ENCODE data around the gene UNC13B. TPM values are rescaled to one million over a fixed set of nuclear protein-coding genes. Genes with fewer than 3 reads are reported as not detected.

Gene UNC13B
- total and polyA plus RNA-seq, 9 of the 15 experiments (the other 6 are each of a cell fraction or from before 2014, with no cell fraction given), result 2.4 to 11.5 (median 8.6) TPM

DNA sequence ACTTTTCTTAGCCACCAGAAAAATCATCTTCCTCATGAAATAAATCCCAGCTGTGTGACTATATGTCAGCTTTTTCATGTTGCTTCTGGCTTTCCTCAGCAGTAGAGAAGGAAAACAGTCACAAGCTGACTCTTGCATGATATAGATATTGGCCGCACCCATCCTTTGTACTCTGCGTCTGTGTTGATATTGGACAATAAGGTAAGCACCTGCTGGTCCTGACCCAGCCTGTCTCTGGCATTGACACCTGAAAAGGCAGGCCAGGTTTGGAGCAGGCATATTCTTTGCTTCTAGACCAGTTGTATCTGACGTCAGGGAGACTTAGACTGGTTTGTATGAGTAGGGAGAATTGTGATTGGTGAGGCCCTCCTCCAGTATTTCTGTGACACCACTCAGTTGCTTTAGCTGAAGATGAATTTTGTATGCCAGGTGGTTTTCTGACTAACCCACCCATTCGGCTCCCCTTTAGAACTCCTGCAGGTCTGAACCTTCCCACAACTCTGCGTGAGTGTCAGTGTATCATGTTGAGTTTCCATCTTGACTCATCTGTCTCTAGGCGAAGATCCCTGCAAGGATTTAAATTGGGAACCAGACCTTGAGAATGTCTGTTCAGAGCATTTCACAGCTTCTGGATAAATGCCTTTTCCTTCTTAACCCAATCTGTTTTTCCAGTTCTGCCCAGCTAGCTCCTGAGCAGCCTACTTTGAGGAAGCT lies 176.9 kb downstream of the UNC13B start:
- H3K36me3 ChIP-seq (ENCODE audit: control insufficient read depth, insufficient read depth, low read length), result no peaks in the 10 kb centered on the region
- no peak overlapping the region for H2AFZ ChIP-seq (ENCODE audit: low read depth, low read length)
- TF ChIP-seq NR2F6 (CRISPR knock-in tag; IDR thresholded peaks at IDR 0.05), result no peak
- 0 out of 2 replicates have a peak, but pooled peaks have one; percentile 37 for TF ChIP-seq RFX5 (IDR thresholded peaks at IDR 0.05; ENCODE audit: low read depth, low read length)
- WGBS (ENCODE audit: insufficient coverage, low coverage, missing lambda C conversion rate), result 73% methylated on average over 5 of the region's 6 CpGs
- no peak for ATAC-seq
- H3K9me3 ChIP-seq (replicated peaks; ENCODE audit: control insufficient read depth, insufficient read depth, low read depth, low read length), result no peaks in the 10 kb centered on the region
- no peak overlapping the region for H3K9ac ChIP-seq (ENCODE audit: insufficient read depth in 1 of 2, low read depth in 2 of 2, low read length in 2 of 2)
- H3K79me2 ChIP-seq (ENCODE audit: control insufficient read depth, insufficient read depth, low read length), result no peaks in the 10 kb centered on the region
- in situ Hi-C loops (cut with MboI), result no loop called here
- FAIRE-seq, result no peak
- no peak overlapping the region for H3K4me3 ChIP-seq
- intact Hi-C loops (cut with micrococcal nuclease), result no loop called here
- H3K27me3 ChIP-seq (ENCODE audit: control insufficient read depth in 2 of 2, insufficient read depth in 2 of 2, low read length in 2 of 2), result no peaks in the 10 kb centered on the region
- no peak for DNase-seq (ENCODE audit: extremely low read depth in 1 of 4, low spot score in 3 of 4)
- H3K27ac ChIP-seq (ENCODE audit: extremely low read depth, low read depth, low read length), result no peak overlapping the region
- H3K4me2 ChIP-seq (ENCODE audit: insufficient read depth, low read length), result no peak overlapping the region
- ChIA-PET POLR2A (interaction anchor here (0.7 to 1.8 kb wide), 4 partner anchors 11 to 30 kb away, joined by 3 to 5 read pairs (median 4); no protein-coding TSS in a partner anchor), CTCF (ENCODE audit: low intra/inter-chr PET ratio) (no interaction called here)
- no peaks in the 10 kb centered on the region for H3K9me1 ChIP-seq (ENCODE audit: control insufficient read depth, insufficient read depth, low read length)
- H3K4me1 ChIP-seq (replicated peaks in 1 of 2; ENCODE audit: control insufficient read depth in 2 of 2, insufficient read depth in 2 of 2, low read length in 2 of 2), result peaks cover 5 to 24% of the 10 kb centered on the region in 2 experiments; a peak in 3 of 5 replicates
- H4K20me1 ChIP-seq (replicated peaks; ENCODE audit: control insufficient read depth, insufficient read depth, low read length), result no peaks in the 10 kb centered on the region
- no TSS peak for BruUV-seq (replicated peaks)

DNA sequence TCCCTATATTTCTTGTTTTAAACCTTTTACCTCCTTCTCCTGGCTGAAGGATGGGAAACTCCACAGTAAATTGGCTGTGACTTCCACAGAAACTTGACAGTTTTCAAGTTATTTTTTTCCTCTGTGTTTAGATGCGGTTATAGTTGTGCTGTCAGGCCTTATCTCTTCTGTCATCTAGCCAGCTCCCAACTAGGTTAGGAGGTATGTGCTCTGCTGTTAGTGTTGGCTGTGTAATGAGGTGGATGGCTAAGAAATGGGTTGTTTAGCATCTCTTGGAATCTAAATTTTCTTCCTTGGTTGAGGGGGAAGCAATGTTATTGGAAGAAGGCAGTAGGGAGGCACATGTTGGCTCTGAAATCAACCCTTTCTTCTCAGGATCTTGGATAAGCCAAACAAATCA lies 178.2 kb downstream of the UNC13B start:
- in situ Hi-C loops (cut with MboI) (no loop called here), intact Hi-C loops (cut with micrococcal nuclease) (no loop called here)
- H2AFZ ChIP-seq (ENCODE audit: low read depth, low read length), result no peak overlapping the region
- BruUV-seq (replicated peaks), result no TSS peak
- TF ChIP-seq HMBOX1 (IDR thresholded peaks at IDR 0.05) (peak; percentile 63; the same call in 1 of the 2 replicates), ATF2 (CRISPR knock-in tag; IDR thresholded peaks at IDR 0.05) (no peak), PTTG1 (tag; IDR thresholded peaks at IDR 0.05; ENCODE audit: low read depth) (no peak), HDGF (IDR thresholded peaks at IDR 0.05) (no peak), SOX6 (IDR thresholded peaks at IDR 0.05) (no peak), MAFG (tag; conservative IDR thresholded peaks at IDR 0.05) (no peak)
- TF ChIP-seq, protein P1, sequence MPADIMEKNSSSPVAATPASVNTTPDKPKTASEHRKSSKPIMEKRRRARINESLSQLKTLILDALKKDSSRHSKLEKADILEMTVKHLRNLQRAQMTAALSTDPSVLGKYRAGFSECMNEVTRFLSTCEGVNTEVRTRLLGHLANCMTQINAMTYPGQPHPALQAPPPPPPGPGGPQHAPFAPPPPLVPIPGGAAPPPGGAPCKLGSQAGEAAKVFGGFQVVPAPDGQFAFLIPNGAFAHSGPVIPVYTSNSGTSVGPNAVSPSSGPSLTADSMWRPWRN (IDR thresholded peaks at IDR 0.05; ENCODE audit: low read depth), result no peak
- no peak overlapping the region for H3K9ac ChIP-seq (ENCODE audit: insufficient read depth in 1 of 2, low read depth in 2 of 2, low read length in 2 of 2)
- DNase-seq (ENCODE audit: extremely low read depth in 1 of 4, low spot score in 3 of 4) (no peak), ATAC-seq (no peak), FAIRE-seq (no peak)
- no peaks in the 10 kb centered on the region for H3K27me3 ChIP-seq (ENCODE audit: control insufficient read depth in 2 of 2, insufficient read depth in 2 of 2, low read length in 2 of 2)
- ChIA-PET CTCF (ENCODE audit: low intra/inter-chr PET ratio) (no interaction called here), POLR2A (interaction anchor here (0.7 to 1.8 kb wide), 3 partner anchors 12 to 325 kb away, joined by 4 to 5 read pairs (median 4); no protein-coding TSS in a partner anchor)
- peaks cover 5 to 24% of the 10 kb centered on the region in 2 experiments; a peak in 3 of 5 replicates for H3K4me1 ChIP-seq (replicated peaks in 1 of 2; ENCODE audit: control insufficient read depth in 2 of 2, insufficient read depth in 2 of 2, low read length in 2 of 2)
- H3K4me3 ChIP-seq, result no peak overlapping the region
- no peaks in the 10 kb centered on the region for H3K9me1 ChIP-seq (ENCODE audit: control insufficient read depth, insufficient read depth, low read length)
- H3K79me2 ChIP-seq (ENCODE audit: control insufficient read depth, insufficient read depth, low read length), result no peaks in the 10 kb centered on the region
- no peak overlapping the region for H3K4me2 ChIP-seq (ENCODE audit: insufficient read depth, low read length)
- no peak overlapping the region for H3K27ac ChIP-seq (ENCODE audit: extremely low read depth, low read depth, low read length)
- no peaks in the 10 kb centered on the region for H4K20me1 ChIP-seq (replicated peaks; ENCODE audit: control insufficient read depth, insufficient read depth, low read length)
- no peaks in the 10 kb centered on the region for H3K9me3 ChIP-seq (replicated peaks; ENCODE audit: control insufficient read depth, insufficient read depth, low read depth, low read length)
- WGBS (ENCODE audit: insufficient coverage, low coverage, missing lambda C conversion rate), result 30% methylated on average over 1 of the region's 1 CpG
- no peaks in the 10 kb centered on the region for H3K36me3 ChIP-seq (ENCODE audit: control insufficient read depth, insufficient read depth, low read length)
